H1 (cell line): ENCODE data around the gene ZNF425. TPM values are rescaled to one million over a fixed set of nuclear protein-coding genes. Genes with fewer than 3 reads are reported as not detected.

Experiments used
- CEBPB ChIP-seq: IDR thresholded peaks from 2 replicates; pipeline ENCODE4 v1.6.1; 2012; ENCODE audit warnings: low read depth, low read length
- CHD7 ChIP-seq: fragments of 300-600 bp; sonication (generic); IDR thresholded peaks from 2 replicates; pipeline ENCODE4 v1.7.1; 2012; ENCODE audit warnings: low read length, moderate library complexity, mild to moderate bottlenecking, inconsistent platforms; ENCODE audit not compliant: insufficient replicate concordance
- CREB1 ChIP-seq: IDR thresholded peaks from 2 replicates; pipeline ENCODE4 v1.6.1; 2012; ENCODE audit warnings: inconsistent platforms
- CTBP2 ChIP-seq: IDR thresholded peaks from 2 replicates; pipeline ENCODE4 v1.7.0; 2011; ENCODE audit warnings: borderline replicate concordance, mild to moderate bottlenecking, moderate library complexity, mixed read lengths, low read length; ENCODE audit not compliant: insufficient read depth, insufficient read length
- RAD21 ChIP-seq, 2 experiments: IDR thresholded peaks in 1 of 2; conservative IDR thresholded peaks in 1 of 2; 2 replicates each; pipeline ENCODE4 v1.6.1; 2011; ENCODE audit warnings: low read depth in 2 of 2, low read length in 2 of 2, improper control_type of control experiment in 1 of 2, inconsistent platforms in 1 of 2, mild to moderate bottlenecking in 1 of 2, moderate library complexity in 1 of 2
- SIX5 ChIP-seq: IDR thresholded peaks from 2 replicates; pipeline ENCODE4 v1.6.1; 2011; ENCODE audit warnings: mild to moderate bottlenecking, low read depth, low read length
- SP2 ChIP-seq: IDR thresholded peaks from 2 replicates; pipeline ENCODE4 v1.6.1; 2012; ENCODE audit warnings: mild to moderate bottlenecking, low read length, inconsistent platforms
- SP4 ChIP-seq: IDR thresholded peaks from 2 replicates; pipeline ENCODE4 v1.6.1; 2012; ENCODE audit warnings: low read length, inconsistent platforms
- polyA plus RNA-seq, 7 experiments: library from polyadenylated mRNA; depleted of rRNA in 3 of 7; stranded (reverse) in 5 of 7; unstranded in 2 of 7; fragments of >200 nt in 5 of 7; fragments of 200-250 nt in 2 of 7; gene quantifications; 1 replicate in 5 of 7; 2 replicates in 1 of 7; 4 replicates in 1 of 7; pipeline versions ENCODE4 v1.2.1 to v1.2.3, GENCODE V29; 2011 to 2013; ENCODE audit warnings: missing spikeins in 2 of 7, mixed read lengths in 2 of 7
- total RNA-seq: library from RNA; stranded (reverse); fragmentation: NEBNext Ultra II Directional; extraction: Animal tissue kit (Norgen Biotek cat#: 25700); gene quantifications from 2 replicates; pipeline ENCODE4 v1.2.1, GENCODE V29; 2021
- TF ChIP-seq, protein P1 (sequence below), 3 experiments: IDR thresholded peaks; 1 replicate in 2 of 3; 2 replicates in 1 of 3; pipeline versions ENCODE4 v1.5.1 to v1.6.1; 2011; ENCODE audit warnings: low read length in 3 of 3, mild to moderate bottlenecking in 3 of 3, inconsistent platforms in 2 of 3, low read depth in 1 of 3, moderate library complexity in 1 of 3; ENCODE audit not compliant: insufficient read depth in 1 of 3; ENCODE audit errors: control extremely low read depth in 1 of 3

ZNF425 gene
- total and polyA plus RNA-seq, 2 of the 8 experiments (the other 6 are each of a cell fraction or from before 2014, with no cell fraction given): 3.4 to 6.1 TPM

DNA sequence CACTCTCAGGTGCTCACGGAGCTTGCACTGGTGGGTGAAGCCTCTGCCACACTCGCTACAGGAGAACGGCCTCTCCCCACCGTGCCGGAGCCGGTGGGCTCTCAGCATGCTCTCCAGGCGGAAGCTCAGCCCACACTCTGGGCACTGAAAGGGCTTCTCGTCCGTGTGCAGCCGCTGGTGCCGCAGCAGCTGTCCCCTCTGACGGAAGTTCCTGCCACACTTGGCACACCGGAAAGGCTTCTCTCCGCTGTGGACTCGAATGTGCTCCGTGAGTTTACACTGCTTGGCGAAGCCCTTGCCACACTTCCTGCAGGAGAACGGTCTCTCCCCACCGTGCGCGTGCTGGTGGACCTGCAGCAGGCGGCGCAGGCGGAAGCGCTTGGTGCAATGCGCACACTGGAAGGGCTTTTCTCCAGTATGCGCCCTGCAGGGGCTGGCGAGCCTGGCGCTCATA is 54.9 kb downstream of the ZNF425 start (continued):
- TF ChIP-seq CHD7 (no peak), CTBP2 (no peak), CREB1 (no peak), SIX5 (no peak), SP4 (no peak), CEBPB (no peak), RAD21 (IDR thresholded peaks at IDR 0.05 in 1 of 2, conservative IDR thresholded peaks at IDR 0.05 in 1 of 2; ENCODE audit: low read depth in 2 of 2, low read length in 2 of 2) (no peak), SP2 (no peak)
- TF ChIP-seq, protein P1, sequence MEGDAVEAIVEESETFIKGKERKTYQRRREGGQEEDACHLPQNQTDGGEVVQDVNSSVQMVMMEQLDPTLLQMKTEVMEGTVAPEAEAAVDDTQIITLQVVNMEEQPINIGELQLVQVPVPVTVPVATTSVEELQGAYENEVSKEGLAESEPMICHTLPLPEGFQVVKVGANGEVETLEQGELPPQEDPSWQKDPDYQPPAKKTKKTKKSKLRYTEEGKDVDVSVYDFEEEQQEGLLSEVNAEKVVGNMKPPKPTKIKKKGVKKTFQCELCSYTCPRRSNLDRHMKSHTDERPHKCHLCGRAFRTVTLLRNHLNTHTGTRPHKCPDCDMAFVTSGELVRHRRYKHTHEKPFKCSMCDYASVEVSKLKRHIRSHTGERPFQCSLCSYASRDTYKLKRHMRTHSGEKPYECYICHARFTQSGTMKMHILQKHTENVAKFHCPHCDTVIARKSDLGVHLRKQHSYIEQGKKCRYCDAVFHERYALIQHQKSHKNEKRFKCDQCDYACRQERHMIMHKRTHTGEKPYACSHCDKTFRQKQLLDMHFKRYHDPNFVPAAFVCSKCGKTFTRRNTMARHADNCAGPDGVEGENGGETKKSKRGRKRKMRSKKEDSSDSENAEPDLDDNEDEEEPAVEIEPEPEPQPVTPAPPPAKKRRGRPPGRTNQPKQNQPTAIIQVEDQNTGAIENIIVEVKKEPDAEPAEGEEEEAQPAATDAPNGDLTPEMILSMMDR (IDR thresholded peaks at IDR 0.05; ENCODE audit: control extremely low read depth in 1 of 3, insufficient read depth in 1 of 3, low read depth in 1 of 3, low read length in 3 of 3): no peak
